Left cardiac atrium (tissue), 4 donors: Measurements from ENCODE around the gene ST3GAL3. TPM values are rescaled to one million over a fixed set of nuclear protein-coding genes. Genes with fewer than 3 reads are reported as not detected.
A peak's percentile ranks its signal among the peaks of the same experiment; 100 is the strongest.

Experiments
- ATAC-seq, 2 donors: fragments of 200-7000 bp; cut with Tn5 transposase; one replicate each; pipeline ENCODE4 v1.9.1; 2020; ENCODE audit warnings: mild to moderate bottlenecking in 2 of 2, moderate library complexity in 2 of 2
- DNase-seq: peaks from one replicate; pipeline ENCODE4 v3.0.0-alpha.2; 2020
- intact Hi-C, 2 donors: fragments of 100-400 bp; cut with DNase I; formaldehyde crosslinking; loops; one replicate each; pipeline versions ENCODE4 v1.14.1 to v1.15.1; 2022 to 2023
- total RNA-seq, 2 donors: library from RNA; stranded (reverse); fragmentation: NEBNext Ultra II Directional; extraction: Animal tissue kit (Norgen Biotek cat#: 25700); gene quantifications; one replicate each; pipeline ENCODE4 v1.2.1, GENCODE V29; 2021
- donor health status: DM: no; HTN: yes; CAD: no.
- donor health status: DM: no; HTN: yes; CAD: no; lungs with severe emphysema.
- donor health status: DM: yes; HTN: yes; CAD: no.
- donor health status: Dilated cardiomyopathy.

The ST3GAL3 gene
- total RNA-seq, 2 donors from 2014 or later = 19.4 to 25.9 TPM

GRCh38 chr1:43857163-43857562 lies 149.8 kb downstream of the ST3GAL3 start:
- no peak for ATAC-seq
- intact Hi-C loops = no loop called here
- no peak for DNase-seq

GRCh38 chr1:43858324-43858723 lies 151.0 kb downstream of the ST3GAL3 start:
- intact Hi-C loops = no loop called here
- peak; percentile 62 to 96 for ATAC-seq
- peak; percentile 48 for DNase-seq

- no peak for ATAC-seq
- no peak for DNase-seq
- intact Hi-C loops = no loop called here
Observed at GRCh38 chr1:43861337-43861736, 154.0 kb downstream of the ST3GAL3 start.

DNA sequence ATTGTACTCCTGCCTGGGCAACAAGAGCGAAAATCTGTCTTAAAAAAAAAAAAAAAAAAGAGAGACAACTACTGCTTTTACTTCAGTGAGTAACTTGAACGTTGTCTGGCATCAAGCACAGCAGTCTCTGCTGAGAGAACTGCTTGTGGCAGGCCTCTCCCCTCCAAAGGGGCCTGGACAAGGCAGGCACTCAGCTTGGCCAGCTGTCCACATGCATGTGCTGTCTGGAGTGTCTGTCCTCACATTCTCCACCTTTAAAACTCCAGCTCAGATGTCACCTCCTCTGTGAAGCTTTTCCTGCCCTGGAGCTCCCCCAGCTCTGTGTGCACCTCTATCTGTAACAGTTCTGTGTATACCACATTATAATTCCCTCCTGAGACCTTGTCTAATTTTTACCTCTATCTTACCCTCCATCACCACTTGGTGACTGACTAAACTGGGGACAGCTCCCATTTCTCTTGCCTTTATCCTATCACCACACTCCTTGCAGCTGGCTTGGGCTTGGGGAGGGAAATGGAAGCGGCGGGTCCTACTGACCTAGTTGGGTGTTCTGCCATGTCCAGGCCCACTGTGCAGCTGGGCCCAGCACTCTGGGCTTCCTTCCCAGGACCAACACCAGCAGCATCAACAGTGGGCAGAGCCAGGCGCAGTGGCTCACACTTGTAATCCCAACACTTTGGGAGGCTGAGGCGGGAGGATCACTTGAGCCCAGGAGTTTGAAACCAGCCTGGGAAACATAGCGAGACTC lies 154.8 kb downstream of the ST3GAL3 start:
- no peak for DNase-seq
- ATAC-seq = peak in 1 of 2 donors; percentile 74
- intact Hi-C loops = no loop called here

DNA sequence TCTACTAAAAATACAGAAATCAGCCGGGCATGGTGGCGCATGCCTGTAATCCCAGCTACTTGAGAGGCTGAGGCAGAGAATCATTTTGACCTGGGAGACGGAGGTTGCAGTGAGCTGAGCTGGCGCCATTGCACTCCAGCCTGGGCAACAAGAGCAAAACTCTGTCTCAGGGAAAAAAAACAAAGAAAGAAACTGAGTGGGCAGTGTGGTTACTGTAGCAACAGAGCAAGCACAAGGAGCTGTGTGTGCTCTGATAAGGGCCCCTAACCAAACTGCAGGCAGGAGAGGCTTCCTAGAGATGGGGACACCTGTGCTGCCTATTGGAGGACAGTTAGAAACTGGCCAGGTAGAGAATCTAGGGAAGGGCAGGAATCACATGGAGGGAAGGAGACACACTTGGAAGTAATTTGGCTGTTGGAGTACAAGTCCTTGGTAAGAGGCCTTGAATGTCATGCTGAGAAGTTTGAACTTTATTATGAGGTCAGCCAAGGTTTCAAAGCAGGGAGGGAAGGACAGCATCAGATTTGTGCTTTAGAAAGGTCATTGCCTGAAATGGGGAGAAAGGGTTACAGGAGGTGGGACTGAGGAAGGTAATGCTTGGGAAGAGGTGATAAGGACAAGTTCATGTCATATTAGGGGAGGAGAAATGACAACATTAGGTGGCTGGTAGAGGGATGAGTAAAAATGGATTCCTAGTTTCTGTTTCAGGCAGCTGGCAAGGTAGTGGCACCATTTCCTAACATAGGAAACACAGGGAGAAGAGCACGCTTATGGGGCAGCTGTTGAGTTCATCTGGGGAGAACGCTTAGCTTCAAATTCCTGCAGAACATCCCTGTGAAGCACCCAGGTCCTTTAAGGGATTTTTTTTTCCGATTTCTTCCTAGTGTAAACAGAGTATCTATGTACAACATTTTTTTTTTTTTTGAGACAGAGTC lies 157.0 kb downstream of the ST3GAL3 start:
- DNase-seq (no peak), ATAC-seq (no peak)
- intact Hi-C loops = no loop called here

GRCh38 chr1:43866201-43866600 lies 158.9 kb downstream of the ST3GAL3 start:
- intact Hi-C loops = no loop called here
- ATAC-seq (no peak), DNase-seq (no peak)

DNA sequence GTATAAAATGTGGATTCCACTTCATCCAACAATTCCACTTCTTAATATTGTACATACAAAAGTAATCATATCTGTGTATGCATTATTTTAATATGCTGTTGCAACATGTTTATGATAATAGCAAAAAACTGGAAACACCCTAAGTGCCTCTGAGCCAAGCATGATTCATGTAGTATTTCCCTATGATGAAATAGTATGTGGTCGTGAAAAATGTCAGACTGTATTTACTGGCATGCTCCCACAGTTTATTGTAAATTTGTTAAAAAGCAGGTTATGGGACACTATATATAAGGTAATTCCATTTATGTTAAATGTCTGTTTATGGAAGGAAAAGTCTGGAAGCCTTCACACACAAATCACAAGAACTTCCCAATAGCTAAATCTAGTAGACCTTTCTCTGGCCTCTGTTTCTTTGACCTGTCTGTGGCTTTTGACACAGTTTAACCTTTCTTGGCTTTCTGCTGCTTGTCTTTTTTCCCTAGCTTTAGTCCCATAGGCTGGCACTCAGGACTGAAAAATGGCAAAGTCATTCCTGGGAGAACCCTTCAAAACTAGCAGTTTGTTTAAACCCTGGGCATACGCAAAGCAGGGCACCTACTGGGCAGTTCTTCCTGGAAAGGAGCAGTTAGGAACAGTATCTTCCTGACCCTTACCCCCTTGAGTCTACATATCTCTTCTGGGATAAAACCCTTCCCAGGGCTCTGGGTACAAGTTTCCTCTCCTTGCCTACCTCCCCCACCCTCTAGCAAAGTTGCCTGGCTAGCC lies 160.8 kb downstream of the ST3GAL3 start:
- intact Hi-C loops = no loop called here
- ATAC-seq = peak in 1 of 2 donors; percentile 35
- no peak for DNase-seq

GRCh38 chr1:43868741-43869067 lies 161.4 kb downstream of the ST3GAL3 start:
- DNase-seq (peak; percentile 53), ATAC-seq (peak; percentile 83 to 86)
- intact Hi-C loops = no loop called here

DNA sequence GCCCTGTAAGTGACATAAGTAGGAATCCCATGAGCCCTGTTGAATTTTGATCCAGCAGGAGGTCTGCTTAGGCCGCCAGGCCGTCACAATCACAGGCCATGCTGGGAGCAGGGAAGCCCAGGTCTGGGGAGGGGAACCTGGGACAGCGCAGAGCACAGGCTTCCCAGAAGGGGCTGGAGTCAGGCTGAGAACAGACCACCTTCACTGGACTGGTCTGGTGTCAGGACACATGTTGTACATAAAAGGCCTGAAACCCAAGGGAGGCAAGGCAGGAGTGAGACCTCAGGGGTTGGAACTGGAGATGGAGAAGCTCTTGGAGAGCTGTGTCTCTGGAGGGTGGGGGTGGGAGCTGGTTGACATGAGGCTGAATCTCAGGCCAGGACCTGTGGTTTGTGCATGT lies 163.0 kb downstream of the ST3GAL3 start:
- DNase-seq (no peak), ATAC-seq (no peak)
- intact Hi-C loops = no loop called here

DNA sequence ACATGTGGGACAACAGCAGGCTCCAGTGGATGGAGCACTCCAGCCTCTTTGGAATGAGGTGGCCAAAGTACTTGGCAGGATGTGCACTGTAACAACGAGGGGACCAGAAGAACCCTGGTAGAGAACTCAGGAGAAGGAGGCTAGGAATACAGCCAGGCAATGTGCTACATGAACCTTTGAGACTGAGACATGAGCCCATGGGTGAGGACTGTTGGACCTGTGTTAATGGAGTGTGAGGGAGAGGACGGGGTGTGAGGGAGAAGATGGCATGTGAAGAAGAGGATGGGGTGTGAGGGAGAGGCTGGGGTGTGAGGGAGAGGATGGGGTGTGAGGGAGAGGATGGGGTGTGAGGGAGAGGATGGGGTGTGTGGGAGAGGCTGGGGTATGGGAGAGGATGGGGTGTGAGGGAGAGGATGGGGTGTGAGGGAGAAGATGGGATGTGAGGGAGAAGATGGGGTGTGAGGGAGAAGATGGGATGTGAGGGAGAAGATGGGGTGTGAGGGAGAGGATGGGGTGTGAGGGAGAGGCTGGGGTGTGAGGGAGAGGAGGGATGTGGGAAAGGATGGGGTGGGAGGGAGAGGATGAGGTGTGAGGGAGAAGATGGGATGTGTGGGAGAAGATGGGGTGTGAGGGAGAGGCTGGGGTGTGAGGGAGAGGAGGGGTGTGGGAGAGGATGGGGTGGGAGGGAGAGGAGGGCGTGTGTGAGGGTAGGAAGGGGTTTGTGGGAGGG lies 164.0 kb downstream of the ST3GAL3 start:
- ATAC-seq = no peak
- intact Hi-C loops = no loop called here
- DNase-seq = no peak

GRCh38 chr1:43872280-43872679 lies 164.9 kb downstream of the ST3GAL3 start:
- DNase-seq (peak; percentile 39), ATAC-seq (peak in 1 of 2 donors; percentile 34)
- intact Hi-C loops = no loop called here

DNA sequence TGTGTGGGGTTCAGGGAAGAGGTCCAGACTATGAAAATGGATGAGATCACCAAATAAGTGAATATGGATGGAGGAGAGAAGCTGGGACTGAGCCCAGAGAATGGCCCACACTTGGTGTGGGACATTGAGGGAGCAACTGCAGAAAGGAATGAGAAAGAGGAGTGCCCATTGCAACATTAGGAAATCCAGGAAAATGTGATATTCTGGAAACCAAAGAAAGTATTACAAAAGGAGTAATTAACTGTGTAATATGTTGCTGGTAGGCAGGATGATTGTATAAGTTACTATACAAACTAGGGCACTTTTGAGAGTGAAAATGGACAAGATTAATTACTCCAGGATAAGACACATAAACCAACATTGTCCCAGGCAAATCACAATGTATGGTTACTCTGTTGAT lies 166.5 kb downstream of the ST3GAL3 start:
- intact Hi-C loops = no loop called here
- no peak for ATAC-seq
- DNase-seq = no peak

DNA sequence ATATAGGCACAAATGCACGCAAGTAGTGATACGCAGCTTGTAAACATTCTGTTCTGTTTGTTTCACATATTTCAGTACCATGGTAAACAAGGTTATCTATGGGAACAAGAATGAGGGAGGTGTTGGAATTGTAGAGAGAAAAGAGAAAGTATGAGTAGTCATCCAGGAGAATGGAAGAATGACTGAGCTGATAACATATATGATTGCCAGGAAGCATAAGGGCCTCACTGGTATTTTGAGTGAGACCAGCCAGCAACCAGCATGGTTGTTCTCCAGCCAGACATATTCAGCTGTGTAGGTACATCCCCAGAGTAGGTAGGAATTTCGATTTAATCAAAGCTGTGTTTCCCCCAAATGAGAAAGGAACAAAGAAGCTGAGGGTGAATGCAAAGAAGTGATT lies 167.4 kb downstream of the ST3GAL3 start:
- no peak for DNase-seq
- intact Hi-C loops = no loop called here
- ATAC-seq = no peak

GRCh38 chr1:43875331-43875730 lies 168.0 kb downstream of the ST3GAL3 start:
- intact Hi-C loops = no loop called here
- ATAC-seq (no peak), DNase-seq (no peak)

DNA sequence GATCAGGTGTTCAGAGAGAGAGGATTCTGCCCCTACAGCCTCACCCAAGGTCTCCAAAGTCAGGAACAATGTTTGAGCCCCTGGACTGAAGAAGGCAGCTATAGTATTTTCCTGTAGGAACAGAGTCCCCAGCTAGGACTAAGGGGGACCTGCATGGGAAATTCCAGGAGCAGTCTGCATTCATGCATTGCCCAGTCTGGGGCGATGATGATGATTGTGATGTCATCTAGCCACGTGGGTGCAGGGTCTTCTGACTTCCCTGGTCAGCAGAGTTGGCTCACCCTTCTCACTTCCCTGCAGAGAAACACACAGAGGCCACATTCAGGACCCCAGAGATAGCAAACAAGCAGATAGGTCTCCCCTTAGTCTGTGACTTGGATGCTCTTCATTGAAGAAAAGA lies 169.8 kb downstream of the ST3GAL3 start:
- ATAC-seq = no peak
- intact Hi-C loops = no loop called here

GRCh38 chr1:43878440-43878839 lies 171.1 kb downstream of the ST3GAL3 start:
- ATAC-seq (no peak), DNase-seq (no peak)
- intact Hi-C loops = no loop called here

More for the DNA sequence above, 169.8 kb downstream of the ST3GAL3 start:
- DNase-seq = no peak

GRCh38 chr1:43878854-43879253 lies 171.5 kb downstream of the ST3GAL3 start:
- ATAC-seq (no peak), DNase-seq (no peak)
- intact Hi-C loops = no loop called here

- no peak for DNase-seq
- intact Hi-C loops = no loop called here
- ATAC-seq = peak in 1 of 2 donors; percentile 73
Observed at GRCh38 chr1:43879414-43879813, 172.1 kb downstream of the ST3GAL3 start.

GRCh38 chr1:43879996-43880395 lies 172.7 kb downstream of the ST3GAL3 start:
- intact Hi-C loops = no loop called here
- DNase-seq (no peak), ATAC-seq (no peak)
